HG02870 (cell line): ENCODE data around the gene GPR39.

Source experiments
- ATAC-seq: cut with Tn5 transposase; IDR thresholded peaks from one replicate; pipeline ENCODE4 v1.9.1; 2021; ENCODE audit warnings: mild to moderate bottlenecking, moderate library complexity; ENCODE audit not compliant: unreplicated experiment

GPR39 gene

DNA sequence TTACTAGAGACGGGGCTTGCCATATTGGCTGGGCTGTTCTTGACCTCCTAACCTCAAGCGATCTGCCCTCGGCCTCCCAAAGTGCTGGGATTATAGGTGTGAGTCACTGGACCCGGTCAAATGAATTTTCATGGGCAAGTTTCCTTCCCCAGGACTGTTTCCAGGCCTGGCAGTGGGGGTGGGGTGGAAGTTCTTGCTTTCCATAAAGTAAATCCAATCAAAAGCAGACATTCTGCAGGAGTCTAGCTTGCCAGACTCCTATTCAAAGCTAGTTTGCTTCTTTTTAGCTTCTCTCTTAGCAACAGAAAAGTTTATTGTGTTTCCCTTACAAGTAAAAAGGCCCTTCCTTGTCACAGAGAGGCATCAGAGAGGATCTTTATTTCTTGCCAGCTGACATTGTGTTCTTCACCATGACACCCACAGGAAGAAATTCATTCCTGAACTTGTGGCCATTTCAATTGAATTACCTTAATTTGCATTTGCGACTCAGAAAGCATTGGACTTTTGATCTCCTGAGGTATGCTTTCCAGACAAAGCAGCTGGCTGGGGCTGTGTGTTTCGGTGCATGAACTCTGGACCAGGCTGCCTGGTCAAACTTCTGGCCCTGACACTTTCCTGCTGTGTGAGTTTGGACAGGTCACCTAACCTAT lies 215.5 kb downstream of the GPR39 start:
- ATAC-seq: no peak

DNA sequence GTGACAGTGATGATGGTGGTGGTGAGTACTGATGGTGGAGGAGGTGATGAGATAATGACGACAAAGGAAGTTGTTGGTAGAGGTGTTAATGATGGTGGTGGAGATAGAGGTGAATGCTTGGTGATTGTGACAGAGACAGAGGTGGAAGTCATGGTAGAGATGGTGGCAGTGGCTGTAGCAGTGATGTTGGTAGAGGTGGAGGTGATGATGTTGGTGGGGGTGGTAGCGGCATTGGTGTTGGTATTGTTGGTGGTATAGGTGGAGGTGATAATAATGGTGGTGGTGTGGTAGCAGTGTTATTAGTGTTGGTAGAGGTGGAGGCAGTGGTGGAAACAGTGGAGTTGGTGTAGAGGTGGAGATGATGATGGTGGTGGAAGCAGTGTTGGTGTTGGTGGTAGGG lies 217.0 kb downstream of the GPR39 start:
- no peak for ATAC-seq

DNA sequence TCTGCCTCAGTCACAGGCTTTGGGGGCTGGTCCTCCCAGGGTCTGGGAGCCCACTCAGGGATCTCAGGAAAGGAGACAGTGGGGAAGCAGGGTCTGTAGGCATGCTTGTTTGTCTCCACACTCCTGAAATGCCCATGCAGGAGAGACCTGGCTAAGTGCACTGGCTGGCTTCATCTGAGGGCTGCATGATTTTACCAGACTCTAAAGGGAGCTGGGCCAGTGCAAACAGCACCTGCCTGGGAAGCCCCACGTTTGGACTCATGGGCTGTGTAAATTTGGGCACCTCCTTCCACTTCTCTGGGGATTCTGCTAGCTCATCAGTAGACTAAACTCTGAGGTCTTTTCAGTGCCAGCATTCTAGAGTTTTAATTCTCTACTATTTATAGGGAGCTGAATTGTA lies 219.7 kb downstream of the GPR39 start:
- no peak for ATAC-seq

DNA sequence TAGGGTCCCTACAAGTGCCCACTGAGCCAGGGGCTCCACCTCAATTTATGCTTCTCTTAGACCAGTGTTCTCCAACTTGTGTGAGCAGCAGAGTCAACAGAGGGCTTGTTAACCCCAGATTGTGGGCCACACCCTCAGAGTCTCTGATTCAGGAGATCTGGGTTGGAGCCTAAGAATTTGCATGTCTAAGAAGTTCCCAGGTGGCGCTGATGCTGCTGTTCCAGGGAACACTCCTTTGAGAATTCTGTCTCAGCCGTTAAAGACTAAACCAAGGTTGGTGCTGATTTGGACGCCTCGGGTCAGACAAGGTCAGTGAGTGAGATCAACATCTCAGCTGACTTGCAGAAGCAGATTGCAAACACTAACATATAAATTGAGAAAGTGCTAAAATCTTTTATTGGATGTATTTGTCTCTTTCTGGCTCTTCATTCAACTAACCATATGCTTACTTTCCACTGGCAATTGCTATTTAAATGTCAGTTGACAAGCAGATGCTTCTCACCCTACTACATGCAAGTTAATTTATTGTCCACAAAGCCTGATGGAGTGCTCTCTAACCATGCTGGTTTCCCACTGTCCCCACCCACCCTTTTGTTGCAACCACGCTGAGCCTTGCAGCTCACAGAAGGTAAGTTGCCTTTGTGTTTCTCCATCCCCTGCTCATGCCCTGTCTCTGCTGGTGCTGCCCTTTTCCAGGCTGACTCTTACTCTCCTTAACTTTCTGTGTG lies 221.9 kb downstream of the GPR39 start:
- no peak for ATAC-seq

DNA sequence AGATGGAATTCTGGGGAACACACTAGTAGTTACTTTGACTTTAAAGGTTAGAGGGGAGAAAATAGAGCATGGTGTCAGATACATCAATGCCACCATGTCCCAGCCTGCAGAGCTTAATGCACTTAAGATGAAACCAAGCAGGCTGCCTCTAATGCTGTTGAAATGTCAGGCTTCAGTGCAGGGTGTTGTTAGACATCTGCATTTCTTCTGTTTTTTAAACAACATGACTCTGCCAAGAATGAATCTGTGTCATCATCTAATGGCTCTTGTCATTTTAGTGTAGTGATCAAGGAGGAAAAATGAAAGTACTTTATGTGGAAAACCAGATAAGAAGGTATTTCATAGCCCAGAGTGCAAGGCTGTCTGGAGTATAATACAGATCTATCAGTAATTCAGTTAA lies 223.5 kb downstream of the GPR39 start:
- no peak for ATAC-seq

DNA sequence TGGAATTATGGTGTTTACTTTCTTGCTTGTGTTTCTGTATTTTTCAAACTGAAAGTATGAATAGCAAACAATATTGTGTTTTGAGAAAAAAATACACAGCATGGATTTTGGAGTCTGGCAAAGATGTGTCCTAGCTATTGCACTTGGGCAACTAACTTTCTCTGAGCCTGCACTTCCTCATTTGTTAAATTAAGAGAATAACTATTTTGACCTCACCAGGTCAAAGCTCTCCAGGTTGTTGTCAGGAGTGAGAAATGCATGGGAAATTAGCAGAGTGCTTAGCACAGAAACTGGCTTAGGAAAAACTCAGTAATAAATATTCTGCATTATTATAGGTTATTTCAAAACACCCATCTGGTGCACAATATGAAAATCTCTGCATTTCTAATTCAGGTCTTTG lies 225.2 kb downstream of the GPR39 start:
- ATAC-seq: no peak

DNA sequence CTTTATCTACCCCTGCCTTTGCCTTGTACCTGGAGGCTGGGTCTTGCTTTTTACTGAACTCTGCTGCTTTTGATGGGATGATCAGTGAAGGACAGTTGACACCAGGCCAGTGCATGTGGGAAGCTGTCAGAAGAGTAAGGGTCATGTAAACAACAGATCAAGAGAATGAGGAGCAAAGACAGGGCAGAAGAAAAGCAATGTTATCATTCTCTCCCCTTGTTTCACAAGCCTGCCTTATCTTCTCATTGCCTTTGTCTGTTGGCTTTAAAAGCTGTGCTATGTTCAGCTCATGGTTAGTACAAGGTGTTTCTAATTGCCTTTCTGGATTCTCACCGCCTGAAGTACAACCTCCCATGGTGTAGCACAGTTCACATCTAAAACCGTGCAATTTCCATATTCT lies 225.8 kb downstream of the GPR39 start:
- ATAC-seq: no peak

DNA sequence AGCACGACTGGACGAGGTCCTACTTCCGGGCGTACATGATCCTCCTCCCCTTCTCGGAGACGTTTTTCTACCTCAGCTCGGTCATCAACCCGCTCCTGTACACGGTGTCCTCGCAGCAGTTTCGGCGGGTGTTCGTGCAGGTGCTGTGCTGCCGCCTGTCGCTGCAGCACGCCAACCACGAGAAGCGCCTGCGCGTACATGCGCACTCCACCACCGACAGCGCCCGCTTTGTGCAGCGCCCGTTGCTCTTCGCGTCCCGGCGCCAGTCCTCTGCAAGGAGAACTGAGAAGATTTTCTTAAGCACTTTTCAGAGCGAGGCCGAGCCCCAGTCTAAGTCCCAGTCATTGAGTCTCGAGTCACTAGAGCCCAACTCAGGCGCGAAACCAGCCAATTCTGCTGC lies 228.6 kb downstream of the GPR39 start:
- ATAC-seq: no peak

DNA sequence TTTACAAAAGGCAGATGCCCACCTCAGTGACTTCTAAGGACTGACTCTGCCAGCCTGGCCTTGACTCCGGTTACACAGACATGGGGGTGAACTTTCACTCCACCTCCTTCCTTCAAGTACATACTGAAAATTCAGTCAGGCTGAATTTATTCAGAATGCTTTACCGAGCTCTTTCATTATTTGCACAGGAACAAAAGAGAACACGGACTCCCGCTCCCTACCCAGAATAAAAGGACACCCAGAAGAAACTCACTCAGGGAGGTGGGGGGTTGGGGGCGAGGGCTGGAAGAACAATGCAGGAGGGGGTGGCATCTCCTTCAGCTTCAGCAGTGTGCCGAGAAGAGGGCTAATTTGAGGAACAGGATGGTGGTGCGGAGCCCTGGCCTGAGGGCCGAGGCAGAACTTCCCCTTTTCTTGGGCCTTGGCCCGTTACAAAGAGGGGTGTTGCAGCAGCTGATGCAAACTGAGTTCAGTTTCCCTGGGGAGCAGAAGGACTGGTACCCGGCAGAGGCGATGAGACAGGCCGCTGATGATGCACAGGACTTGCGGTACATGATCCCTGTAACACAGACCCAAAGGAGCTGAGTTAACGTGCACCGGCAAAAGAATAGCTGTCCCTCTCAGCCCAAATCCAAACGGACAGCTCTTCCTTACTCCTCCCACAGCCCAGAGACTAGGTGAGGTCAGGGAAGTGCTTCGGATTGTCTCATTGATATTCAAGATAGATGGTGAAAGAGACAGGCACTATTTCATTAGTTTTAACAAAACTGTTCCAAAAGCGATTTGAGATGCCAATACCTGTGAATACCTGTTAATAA lies 229.3 kb downstream of the GPR39 start:
- ATAC-seq: no peak

DNA sequence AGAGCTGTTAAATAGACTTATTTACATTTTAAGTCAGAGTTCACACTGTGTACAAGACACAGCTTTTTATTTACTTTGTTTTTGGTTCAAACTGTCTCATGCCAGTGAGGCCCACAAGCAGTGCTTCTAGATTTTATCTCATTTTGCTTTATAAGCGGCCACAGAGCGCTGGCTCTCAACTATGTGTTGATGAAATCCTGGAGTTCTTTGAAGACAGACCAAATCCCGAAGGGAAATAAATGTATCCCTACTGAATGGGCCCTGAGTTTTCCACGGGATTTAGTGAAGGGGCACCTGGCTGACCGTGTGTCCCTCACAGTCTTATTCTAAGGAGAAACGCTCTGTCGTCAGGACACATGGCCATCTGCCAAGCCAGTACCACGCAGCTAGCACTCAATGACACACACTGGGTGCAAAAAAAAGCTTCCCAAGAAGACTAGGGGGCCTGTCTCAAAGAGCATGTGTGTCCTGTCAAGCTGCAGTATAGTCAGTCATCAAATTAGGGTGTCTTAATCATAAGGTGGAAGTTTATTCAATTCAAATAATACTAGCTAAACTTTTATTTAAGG lies 230.0 kb downstream of the GPR39 start:
- no peak for ATAC-seq

DNA sequence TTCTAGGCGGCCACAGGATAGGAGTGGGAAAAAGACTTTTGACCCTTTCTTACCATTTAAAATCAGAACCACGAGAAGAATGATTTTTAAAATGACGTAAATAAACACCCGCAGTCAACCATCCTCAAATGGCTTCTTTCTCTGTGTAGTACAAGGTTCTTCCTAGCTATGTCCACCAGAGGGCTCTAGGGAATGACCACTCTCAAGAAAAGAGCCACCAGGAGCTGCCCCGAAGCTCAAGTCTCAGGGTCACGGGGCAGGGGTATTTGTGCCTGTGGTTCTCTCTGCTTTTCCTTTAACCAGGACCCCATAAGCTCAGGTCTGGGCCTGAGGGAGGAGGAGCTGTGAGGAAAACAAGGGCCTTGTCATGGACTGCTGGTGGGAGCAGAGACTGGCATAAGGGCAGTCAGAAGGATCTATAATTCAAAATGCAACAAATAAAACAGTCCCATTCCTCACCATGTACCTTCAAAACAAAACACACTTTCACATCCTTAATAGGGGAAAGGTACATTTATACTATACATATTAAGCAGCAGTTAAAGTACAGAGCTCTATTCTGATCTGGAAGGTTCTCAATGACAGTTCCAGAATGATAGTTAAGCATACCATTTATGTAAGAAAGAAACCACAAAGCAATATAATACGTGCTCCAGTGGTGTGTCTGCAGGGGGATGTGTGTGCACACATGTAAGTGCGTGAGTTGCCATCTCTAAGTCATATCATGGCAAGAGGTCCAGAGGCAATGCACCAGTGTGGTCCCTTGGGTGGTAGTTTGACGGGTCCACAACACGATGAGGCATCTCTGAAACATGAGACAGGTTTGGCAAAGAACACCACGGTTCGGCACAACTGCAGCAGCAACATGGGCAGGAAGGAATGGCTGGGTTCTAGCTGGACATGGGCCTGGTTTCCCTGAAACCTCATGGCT lies 234.8 kb downstream of the GPR39 start:
- ATAC-seq: no peak

DNA sequence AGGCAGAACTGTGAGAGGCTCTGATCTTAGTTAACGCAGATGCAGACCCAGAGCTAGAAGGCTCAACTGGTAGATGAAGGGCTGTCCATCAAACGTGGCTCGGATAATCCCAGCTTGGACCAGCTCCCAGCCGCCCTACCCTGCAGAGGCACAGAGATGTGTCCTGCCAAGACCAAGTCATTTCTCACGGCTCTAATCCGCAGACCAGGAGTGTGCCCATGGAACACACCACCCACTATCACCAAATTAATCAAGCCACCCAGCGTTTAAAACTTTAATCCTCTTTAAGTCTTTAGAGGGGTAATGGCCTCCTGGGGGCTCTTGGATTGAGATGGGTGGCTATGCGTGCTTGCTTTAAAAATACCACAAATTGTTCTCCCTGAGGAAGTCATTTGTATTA lies 235.9 kb downstream of the GPR39 start:
- ATAC-seq: no peak

DNA sequence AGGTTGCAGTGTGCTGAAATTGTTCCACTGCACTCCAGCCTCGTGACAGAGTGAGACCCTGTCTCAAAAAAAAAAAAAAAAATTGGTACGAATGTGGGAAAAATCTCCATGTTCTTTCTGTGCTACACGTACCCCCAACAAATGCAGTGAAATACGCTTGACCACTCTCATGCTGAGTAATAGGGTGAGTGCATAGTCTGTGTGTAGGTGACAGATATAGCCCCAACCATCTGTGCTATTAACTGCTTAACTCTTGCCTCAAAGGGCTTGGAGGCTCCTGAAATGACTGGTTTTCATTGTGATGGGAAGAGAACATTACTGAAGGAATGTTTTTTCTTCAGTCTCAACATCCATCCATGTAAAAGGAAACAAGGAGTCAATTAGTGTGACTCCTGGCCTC lies 237.7 kb downstream of the GPR39 start:
- no peak for ATAC-seq

DNA sequence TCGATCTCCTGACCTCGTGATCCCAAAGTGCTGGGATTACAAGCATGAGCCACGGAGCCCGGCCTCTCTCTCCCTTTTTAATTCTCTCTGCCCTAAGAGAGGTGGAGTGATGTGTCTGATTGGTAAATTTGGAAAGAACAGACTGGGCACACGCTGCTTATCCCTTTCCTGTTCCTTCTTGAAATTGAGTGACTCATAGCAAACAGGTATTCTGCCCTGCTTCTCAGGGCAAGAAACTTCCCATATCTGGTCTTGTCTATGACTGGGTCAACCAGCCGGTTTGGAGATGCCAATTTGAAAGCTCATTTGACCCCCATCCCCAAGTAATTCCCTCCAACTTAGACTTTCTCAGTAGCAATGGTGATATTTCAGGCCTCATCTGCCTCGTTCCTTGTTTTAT lies 238.4 kb downstream of the GPR39 start:
- no peak for ATAC-seq

DNA sequence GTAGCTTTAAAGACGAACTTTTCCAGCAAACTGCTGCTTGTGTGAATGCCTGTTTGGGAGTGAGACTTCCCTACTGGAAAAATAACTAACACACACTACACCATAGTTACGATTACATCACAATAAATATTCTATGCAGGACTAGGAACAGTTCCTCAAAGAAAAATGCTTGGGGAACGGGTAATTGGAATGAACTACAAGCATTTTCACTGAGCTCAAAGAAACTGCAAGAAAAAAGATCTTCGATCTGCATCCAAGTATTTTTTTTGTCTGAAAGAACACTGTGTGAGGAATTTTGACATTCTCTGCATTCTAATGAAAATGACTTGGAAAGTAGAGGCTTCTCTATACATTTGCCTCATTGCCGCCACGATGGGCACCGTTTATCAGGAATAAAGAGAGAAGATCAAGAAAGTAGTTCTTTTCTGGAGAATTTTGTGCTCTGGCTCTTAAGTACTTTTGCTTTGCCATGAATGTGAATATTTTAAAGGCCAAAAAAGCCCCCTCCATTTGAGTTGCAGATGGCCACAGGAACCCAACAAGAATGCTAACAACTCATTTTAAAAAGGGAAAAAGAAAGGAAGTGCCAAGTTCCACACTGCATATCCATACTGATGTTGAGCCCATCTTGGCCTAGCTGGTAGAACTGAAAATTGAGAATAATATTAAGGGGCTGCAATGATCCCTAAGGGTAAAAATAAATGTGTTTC lies 239.8 kb downstream of the GPR39 start:
- no peak for ATAC-seq

DNA sequence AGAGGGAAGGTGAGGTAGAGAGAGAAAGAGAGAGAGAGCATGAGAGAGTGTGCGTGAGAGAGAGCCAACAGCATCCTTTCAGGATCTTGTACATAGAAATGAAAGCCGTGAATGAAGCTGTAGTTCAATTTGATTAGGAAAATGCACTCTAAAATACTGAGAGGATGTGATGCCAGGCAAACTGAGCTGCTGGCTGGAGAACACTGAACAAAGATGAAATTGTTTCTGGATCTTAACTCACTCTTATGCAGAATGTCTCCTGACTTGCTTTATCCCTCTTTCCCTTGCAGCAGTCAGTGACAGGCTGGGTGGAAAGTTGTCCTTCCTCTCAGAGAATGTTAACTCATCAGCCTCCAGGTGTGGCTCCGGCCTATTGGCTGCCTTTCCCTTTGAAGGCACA lies 242.7 kb downstream of the GPR39 start:
- ATAC-seq: no peak

DNA sequence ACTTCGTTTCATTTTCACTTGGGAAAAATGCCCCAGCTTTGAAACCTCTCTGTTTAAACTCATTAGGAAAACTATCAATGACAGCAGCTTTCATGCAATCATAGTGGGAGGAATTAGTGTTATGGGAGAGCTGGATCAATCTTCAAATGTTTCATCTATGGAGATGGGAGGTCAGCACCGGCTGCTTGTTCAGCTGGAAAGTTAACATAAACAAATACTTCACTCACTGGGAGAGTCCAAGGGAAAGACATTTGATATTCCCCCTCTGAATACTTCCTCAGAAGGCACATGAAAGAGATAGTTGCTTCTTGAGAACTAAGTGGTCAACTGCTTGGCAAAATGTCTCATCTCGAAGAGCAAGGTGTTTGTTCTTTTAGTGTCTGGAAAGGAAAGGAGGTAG lies 246.1 kb downstream of the GPR39 start:
- ATAC-seq: no peak

DNA sequence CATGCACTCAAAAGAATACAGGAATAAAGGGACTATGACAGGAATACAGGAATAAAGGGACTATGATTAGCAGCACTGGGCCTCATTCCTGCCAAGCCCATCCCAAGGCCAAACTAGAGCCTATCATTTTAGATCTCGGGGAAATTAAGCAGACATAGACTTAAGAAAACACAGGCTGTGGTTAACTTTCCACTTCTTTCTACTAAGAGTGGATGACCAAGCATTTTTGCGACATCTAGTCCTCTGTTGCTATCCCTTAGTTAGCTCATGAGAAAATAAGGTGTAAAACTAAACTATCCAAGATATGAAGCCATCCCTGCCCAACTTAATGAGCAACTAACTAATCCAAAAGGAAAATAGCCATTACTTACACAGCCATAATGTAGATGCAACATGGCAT lies 247.5 kb downstream of the GPR39 start:
- no peak for ATAC-seq

DNA sequence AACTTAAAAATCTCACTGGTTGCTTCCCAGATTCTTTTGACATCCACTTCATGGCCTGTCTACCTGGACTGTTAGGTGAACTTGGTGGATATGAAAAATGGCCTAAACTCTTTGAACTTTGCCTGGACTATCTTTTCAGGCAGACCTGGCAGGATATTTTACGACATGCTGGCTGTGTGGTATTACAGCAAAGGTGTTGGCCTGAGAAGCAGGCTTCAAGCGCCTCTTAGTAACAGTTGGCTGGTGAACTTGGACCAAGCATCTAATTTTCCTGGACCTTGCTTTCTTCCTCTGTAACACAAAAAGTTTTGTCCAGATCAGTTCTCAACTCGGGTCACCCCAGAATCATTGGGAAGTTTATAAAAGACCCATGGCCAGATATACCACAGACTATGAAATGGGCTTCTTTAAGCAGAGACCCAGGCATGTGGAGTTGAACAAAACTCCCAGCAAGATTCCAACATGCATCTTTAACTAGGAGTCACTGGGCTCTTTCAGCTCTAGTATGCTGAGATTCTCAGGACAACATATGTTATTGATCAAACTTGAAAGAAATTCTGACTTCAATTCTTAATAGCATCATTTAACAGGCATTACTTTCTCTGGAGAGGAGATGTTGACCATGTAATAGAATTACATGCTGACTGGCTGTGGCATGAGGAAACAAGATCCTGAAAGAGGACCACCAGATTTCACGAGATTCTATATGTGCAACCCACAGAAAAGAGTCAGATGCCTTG lies 249.0 kb downstream of the GPR39 start:
- no peak for ATAC-seq
